Stimulated activated CD8-positive, alpha-beta memory T cell treated with anti-CD3 and anti-CD28 coated beads, Interleukin-7, amount 100 ng/mL, for 1 hour (primary cell): ENCODE results near the gene APBA2.
A peak's percentile ranks its signal among the peaks of the same experiment; 100 is the strongest.

Experiments used
- DNase-seq, 2 donors: peaks; one replicate each; pipeline ENCODE4 v3.0.0-alpha.2; 2020; ENCODE audit warnings: low read depth in 2 of 2

APBA2 gene

DNA sequence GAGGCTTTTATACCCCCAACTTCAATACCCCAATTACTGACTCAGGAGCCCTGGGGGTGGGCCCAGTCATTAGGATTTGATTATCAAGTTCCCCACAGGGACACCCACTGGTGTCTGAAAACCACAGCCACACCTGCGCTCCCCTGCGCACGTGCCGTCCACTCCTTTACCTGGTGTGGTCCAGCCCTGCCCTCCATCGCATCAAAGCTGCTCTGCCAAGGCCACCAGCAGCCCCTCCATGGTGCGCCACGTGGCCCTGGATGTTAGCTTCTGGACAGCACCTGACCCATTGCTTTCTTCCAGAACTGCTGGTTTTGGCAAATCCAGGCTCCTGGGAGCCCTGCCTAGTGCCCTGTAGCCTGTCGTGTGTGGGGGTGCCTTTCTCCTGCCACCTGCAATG lies 247.5 kb downstream of the APBA2 start:
- no peak for DNase-seq

DNA sequence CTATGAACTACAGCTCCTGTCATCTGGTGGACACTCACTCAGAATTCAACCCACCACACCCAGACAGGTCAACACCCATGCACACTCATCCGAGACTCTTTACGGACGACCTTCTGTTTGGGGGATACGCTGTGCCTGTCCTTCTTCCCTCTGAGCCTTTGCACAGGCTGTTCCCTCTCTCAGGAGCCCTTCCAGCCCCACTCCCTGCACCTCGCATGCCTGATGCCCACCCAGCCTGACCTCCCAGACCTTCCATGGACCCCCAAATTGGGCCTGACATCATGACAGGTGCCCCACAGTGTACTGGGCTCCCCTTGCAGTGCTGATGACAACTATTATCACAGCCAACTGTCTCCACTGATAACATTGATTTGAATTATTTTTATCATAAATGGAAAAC lies 248.0 kb downstream of the APBA2 start:
- DNase-seq, result no peak

DNA sequence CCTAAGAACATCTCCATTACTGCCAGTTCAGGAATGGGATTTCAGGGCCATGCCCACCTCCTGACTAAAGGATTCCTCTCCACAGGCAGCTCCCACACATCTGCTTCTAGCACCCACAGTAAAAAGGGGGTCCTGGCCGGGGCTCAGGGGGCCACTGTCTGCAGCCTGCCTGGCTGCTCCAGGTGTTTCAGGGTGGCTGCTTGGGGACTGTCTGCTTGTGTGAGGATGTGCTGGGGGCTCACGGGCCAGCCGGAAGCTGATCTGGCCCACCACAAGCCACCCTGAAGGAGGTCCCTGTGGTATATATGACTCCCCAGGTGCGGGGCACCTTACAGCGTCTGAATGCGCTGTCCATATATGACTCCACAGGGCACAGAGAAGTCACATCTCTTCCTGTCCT lies 248.5 kb downstream of the APBA2 start:
- DNase-seq, result no peak

DNA sequence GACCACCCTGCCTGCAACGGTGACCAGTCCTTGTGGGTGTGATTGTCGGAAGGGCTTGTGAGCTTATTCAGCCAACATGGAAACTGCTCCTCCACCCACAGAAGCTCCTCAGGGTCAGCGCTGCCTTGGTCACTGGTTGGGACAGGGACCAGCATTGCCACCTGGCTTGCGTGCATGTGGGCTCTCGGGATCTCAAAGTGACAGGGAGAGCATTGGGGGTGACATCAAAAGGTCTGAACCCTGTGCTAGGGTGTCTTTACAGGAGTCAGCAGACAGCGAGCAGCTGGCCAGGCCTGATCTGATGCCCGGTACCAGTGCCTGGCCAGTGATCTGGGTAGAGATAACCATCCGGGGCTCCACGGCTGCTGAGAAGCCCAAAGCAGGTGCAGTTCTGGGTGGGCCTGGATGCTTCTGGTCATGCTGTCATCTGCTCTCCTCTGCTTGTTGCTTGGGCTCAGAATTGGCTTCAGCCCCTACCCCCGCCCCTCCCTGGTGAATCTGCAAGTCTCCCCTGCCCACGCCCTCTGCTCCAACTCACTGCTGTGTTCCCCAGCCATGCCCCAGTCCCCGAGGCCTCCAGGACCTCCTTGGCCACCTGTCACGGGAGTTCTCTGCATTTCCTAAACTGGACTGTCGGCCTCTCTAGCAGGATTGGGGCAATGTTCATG lies 249.0 kb downstream of the APBA2 start:
- no peak for DNase-seq

DNA sequence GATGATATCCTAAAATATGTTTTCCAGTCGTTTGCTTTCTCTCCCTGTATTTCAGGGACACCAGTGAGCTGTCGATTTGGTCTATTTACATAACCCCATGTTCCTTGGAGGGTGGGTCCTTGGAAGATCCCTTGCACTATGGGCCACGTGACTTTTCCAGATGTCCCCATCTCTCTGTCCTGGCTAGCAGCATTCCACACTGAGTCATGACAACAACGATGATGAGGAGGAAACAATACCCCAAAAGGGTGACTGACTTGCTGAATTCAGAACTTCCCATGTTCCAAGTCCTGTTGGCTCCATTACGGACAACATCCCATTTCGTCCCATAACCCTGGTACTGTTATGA lies 249.5 kb downstream of the APBA2 start:
- DNase-seq, result no peak

DNA sequence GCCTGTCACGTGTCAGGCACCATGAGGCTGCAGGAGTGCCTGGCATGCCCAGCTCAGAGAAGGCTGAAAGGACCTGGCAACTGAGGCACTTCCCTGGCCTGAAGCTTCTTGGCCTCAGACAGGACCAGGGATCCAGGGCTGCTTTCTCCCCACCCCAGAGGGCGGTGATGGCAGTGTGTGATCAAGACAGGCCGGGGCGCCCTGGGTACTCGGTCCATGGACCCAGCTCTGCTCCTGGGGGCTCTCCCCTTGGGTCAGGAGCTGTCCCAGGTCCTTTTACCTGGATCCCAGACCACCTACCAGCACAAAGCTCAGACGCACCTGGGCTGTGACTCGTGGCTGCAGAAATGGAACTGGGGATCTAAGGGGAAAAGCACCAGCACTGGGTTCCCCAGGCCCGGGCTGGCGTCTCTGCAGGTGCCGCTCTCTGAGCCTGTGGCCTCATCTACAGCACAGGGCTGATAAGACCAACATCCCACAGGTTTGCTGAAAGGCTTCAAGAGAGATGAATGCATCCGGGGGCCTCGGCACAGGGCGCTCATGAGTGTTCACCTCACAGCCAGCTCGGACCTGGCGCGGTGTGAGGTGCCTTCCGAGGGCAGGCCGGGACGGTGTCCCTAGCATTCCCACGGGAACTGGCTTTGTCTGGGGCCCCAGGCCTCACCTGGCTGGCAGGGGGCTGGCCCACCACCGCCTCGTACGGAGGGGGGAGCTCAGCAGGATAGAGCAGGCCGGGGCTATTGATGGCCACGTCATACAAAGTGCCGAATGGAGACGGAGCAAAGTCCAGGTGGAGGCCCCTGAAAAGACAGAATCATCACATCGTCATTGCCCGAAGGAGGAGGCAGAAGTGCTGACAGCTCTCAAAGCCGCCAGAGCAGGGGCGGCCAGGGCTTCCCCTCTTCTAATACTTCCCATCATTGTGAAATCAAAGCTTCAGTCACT lies 250.2 kb downstream of the APBA2 start:
- DNase-seq, result no peak

DNA sequence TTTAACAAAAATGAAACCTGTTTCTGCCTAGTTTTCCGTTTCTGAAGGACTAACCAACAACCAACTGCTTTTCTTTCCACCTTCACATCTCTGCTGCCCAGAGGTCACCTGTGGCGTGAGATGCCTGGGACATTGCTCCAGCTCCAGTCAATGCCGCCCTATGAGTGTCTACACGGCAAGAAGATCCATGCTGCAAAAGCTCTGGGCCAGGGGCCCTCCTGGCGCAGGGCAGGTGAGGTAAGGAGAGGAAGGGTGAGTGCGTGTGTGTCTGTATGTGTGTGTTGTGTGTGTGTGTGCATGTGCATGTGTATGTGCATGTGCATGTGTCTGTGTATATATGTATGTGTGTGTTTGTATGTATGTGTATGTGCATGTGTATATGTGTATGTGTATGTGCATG lies 252.5 kb downstream of the APBA2 start:
- no peak for DNase-seq

DNA sequence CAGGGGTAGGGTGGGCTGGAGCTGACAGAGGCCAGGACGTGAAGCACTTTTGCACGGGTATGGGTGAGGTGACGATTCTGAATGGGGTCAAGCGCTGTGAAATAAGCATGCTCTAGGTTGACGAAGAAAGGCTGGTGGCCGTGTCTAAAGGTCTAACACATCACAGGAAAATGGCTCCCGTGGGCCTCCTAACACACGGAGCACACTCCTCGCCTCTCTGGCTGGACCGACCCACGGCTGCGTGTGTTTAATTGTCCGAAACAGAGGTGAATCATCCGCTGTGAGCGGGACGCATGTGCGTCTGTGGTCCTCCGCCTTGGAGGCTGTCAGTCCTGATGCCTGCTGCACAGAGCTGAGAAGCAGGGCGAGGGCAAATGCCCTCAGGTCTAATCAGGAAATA lies 253.3 kb downstream of the APBA2 start:
- no peak for DNase-seq

DNA sequence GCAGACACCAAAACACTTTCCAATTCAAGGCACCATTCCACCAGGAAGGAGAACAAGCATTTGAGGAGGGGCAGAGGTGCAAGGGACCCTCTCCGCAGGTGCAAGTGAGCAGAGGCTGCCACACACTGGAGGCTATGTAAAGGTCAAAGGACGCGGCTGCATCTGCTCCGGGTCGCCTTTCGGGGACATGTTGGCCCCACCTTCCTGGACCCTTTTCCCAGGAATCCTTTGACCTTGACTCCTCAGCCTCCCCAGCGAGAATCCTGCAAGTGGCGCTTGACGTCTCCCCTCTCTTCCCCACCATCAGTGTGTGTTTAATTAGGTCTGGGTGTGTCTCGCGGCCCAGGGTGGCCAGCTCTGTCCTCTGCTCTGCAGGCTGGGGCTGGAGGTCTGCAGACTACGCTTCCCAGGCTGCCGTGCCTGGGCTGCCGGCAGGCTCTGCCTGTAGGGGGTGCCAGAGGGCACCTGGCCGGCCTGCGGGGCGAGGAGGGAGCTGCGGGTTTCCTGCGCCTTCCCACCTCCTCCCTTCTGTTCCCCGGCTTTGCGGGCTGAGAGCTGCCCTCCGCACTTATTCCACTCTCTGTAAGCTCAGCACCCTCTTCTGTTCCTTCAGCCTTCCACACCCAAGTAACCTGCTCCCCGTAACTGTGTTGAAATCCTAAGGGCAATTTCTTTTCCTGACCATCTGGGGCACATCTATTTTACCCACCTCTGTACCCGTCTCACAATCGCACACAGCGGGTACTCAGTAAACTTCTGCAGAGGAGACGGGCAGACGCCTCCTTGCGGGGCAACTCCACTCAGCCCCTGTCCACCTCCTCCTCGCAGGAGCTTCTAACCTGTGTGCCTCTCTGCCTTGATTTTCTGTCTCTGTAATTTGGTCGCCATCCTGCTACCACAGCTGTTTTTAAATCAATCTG lies 254.0 kb downstream of the APBA2 start:
- peak; percentile 24 to 25 for DNase-seq

DNA sequence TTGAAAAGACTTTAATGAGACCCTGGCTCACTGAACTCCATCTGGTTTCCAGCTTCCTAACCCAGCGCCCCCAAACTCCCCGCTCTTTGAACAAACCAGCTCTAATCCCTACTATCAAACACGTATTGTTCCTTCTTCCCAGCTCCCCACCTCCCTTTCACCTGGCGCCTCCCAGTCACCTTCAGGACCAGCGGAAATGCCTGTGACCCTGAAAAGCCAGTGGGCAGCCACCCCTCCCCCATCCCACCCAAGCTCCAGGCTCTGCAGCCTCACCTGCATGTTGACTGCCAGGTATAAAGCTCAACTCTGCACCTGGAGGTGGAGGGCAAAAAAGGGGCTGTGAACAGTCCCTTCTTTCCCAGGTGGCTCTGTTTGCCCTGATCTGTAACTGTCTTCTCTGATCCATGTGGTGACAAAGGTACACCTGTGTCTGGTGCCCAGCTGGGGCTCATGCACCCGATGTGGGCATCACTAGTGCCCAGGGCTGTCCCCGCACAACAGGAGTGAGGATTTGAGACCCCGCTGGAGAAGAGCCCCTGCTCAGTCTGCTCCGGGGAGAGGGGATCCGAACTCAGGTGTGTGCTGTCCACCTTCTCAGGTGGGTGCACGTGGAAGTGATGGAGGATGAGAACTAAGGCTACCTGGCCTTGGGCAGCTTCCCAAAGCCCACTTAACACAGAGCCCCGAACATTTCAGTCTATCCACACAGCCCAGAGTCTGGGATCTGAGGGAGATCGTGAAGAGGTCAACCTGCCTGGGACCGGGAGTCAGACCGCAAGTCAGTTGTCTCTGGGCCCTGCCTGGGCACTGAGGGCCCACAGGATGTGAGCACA lies 254.9 kb downstream of the APBA2 start:
- no peak for DNase-seq

DNA sequence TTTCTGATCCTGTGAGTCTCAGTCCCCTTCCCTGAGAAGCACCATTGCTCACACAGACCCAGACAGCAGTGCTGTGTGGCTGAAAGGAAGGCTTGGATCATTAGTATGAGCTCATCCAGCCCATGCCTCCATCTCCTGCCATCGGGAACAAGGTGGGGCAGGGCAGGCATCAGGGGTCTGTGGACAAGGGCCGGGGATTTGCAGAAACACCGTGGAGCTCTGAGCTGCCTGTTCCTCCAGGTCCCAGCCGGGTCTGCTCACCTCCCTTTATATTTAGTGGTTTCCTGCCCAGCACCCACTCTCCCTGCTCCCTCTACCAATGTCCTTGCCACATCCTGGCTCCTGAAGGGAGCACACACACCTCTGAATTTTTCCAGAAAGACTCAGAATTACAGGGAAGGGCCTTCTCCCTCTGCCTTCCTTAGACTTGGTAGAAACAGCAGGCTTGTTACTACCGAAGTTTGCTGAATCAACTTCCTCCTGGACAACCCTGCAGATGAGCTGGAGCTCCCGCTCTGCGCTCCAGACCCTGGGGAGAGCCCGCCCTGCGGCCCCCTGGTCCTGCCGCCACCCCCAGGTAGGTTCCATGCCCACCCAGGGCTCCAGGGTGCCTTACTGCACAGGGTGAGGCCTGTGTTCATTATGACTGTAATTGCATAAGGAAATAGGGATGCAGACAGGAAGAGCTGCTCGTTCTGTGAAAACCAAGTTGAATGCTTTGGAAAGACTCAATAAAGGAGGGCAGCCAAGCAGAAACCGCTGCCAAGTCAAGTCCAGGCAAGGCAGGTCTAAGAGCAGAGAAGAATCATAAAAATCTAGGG lies 255.7 kb downstream of the APBA2 start:
- no peak for DNase-seq

DNA sequence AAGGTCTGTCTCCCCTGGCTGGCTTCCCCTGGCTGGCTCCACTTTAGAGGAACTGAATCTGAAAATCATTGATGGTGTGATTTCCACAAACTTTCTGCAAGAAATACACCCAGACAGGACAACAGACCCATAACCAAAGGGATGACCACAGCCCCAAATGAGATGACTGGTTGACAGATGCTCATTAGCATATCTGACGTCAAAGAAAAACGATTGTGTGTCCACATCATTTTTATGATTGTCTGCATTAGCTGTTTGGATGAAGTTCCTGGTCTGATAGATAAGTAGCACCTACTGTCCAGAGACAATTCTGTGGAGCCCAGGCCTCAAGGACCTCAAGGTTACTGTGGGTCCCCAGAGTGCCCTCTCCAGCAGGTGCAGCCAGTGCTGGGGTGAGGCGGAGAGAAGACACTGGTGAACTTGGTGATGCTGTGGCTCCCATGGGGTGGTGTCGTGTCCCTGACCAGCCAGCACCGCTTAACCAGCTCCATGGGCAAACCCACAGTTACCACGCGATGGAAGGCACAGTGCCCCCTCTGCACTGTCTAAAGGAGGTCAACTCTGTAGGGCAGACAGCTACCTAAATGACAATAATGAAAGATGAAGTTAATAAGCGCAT lies 256.5 kb downstream of the APBA2 start:
- DNase-seq, result no peak

DNA sequence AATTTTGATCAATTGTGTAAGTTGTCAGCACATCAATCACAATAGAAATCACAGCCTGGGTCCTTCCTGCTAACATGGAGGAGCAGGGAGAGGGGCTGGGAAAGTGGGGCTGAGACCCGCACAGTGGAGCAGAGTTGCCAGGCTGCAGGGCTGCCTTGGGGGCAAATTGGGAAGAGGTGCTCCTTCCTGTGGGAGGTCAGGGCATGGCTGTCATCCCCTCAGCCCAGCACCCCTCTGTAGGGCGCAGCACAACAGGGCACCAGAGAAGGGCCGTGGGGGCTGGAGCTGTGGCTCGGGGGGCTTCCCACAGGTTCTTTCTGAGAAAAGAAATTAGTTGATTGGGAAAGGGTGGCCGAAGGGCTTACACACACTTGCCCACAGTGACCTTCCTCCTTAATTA lies 257.5 kb downstream of the APBA2 start:
- DNase-seq, result no peak

DNA sequence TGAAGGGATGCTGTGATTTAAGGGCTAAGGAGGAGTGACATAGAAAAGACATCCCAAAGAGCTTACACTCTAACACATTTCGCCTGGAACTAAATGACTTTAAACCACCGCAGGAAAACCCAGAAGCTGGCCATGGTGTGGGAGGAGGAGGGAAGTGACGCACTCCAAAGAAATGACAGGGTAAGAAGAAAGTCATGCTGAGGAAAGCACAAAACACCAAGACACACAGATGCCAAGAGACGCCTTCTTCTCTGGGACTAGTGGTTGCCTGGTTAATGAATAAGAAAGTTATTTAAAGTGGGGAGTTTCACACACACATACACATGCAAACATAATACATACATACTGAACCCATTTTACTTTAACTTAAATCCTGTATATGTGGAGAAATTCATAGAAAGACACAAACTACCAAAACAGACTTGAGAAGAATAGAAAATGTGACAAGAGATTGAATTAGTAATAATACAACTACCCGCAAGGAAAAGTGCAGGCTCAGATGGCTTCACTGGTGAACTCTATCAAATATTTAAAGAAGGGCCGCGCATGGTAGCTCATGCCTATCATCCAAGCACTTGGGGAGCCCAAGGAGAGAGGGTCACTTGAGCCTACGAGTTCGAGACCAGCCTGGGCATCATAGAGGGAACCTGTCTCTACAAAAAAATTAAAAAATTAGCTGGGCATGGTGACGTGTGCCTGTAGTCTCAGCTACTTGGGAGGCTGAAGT lies 258.3 kb downstream of the APBA2 start:
- DNase-seq, result no peak

DNA sequence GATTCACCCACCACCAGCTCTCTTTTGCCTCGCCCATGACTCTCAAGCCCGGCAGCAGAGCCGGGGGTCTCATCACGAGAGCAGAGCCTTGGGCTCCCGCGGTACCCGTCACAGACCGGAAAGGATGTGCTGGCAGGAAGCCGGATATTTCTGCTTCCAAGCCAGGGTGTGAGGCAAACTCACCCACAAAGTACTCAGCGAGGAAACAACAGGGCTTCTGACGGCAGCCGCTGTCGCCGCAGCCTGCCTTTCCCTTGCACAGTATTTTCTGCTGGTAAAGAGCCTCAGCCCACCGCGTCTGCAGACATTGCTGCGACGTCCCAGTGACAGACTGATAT lies 263.9 kb downstream of the APBA2 start:
- DNase-seq, result no peak

DNA sequence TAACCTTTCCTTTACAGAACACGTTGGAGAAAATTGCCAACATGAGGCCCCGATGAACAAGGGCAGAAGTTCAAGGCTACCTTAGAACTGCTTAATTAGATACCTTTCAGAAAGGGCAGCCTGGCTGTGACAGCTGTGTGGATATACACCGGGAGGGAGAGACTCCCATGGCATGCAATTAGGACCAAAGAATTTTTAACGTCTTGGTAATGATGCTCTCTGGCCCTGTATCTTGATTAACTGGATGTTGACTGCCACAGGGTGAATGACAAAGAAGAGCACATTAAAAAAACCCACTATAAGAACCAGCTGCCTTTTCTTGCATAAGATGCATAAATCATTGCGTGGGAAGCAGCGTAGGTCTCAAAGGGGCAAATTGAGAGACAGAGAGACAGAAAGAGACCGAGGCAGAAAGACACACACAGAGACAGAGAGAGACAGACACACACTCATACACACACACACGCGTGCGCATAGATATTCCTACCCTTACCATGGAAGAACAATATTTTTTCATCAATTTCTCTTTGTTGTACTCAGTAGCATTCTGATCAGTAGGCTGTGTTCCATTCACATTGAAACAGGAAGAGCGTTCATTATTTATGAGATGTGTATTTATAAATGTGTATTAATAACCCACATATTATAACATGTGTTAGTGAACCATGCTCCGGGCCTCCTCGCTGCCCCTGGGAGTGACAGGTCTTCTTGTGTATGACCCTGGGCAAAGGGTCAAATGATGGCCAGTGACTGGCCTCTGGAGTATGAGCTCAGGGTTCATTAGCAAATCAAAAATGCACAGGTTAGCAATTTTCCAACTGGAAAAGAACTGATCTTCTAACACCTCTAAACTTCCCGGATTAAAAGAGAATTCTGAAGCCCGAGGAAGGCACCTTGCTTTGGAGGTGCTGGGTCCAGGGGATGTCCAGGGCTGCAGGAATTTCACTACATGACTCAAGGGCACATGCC lies 265.0 kb downstream of the APBA2 start:
- DNase-seq, result no peak

DNA sequence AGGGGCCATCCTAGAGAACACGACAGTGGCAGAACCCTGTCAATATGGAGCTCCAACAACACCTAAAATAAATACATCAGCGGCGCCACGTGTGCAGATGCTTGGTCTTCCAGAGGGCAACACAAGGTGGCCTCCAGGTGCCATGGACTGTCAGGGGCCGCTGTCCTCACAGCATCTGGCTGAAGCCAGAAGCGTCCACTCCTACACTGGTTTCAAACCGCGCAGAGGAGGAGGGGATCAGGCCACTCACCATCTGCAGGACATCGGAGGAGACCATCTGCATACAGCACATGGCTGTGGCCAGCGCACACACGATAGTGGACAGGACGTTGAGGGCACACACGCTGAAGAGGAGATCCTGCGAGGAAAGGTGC lies 265.7 kb downstream of the APBA2 start:
- no peak for DNase-seq

DNA sequence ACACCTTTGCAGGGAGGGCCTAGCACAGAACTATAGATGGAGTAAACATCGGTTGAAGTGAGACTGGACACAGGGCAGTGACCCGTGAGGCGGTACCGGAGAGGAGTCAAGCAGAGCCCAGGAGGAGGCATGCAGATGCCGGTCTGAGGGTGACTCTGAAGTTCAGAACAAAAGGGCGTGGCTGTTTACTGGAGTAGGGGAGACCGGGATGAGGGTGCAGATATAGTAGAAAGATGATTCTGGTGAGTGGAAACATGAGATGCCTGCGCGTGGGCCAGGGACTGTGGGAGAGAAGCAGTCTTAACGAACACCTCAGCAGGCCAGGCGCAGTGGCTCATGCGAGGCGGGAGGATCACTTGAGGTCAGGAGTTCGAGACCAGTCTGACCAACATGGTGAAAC lies 270.7 kb downstream of the APBA2 start:
- DNase-seq, result no peak
